Upper lobe of left lung (tissue), 6 donors: ENCODE results near the gene PNKD. TPM values are rescaled to one million over a fixed set of nuclear protein-coding genes. Genes with fewer than 3 reads are reported as not detected.

Experiments
- ATAC-seq, 2 donors: fragments of 200-7000 bp; cut with Tn5 transposase; one replicate each; pipeline ENCODE4 v1.9.1; 2022; ENCODE audit warnings: mild to moderate bottlenecking in 2 of 2, moderate library complexity in 2 of 2; ENCODE audit not compliant: low FRiP score in 2 of 2
- DNase-seq, 2 donors: peaks; one replicate each; pipeline ENCODE4 v3.0.0-alpha.2; 2019 to 2020
- H3K27ac ChIP-seq, 4 donors: fragments of 200-600 bp; sonication (generic); one replicate each; pipeline ENCODE4 v1.5.1; 2016 to 2019
- H3K27me3 ChIP-seq, 4 donors: fragments of 200-600 bp; sonication (generic); one replicate each; pipeline ENCODE4 v1.5.1; 2017 to 2019
- H3K36me3 ChIP-seq, 4 donors: fragments of 200-600 bp; sonication (generic); one replicate each; pipeline ENCODE4 v1.5.1; 2016 to 2019
- H3K4me1 ChIP-seq, 4 donors: fragments of 200-600 bp; sonication (generic); one replicate each; pipeline ENCODE4 v1.5.1; 2018 to 2019
- H3K4me3 ChIP-seq, 4 donors: fragments of 200-600 bp; sonication (generic); one replicate each; pipeline ENCODE4 v1.5.1; 2017 to 2019; ENCODE audit warnings: mild to moderate bottlenecking in 2 of 4, moderate library complexity in 1 of 4
- H3K9me3 ChIP-seq, 4 donors: fragments of 200-600 bp; sonication (generic); one replicate each; pipeline ENCODE4 v1.5.1; 2018 to 2019
- CTCF ChIP-seq, 6 experiments: fragments of 450-650 bp in 4 of 6; fragments of 200-600 bp in 2 of 6; sonication (generic) in 2 of 6; IDR thresholded peaks; one replicate each; pipeline ENCODE4 v1.5.1; 2016 to 2019; ENCODE audit warnings: antibody characterized with exemption in 6 of 6
- EP300 ChIP-seq, 4 donors: sonication (generic); formaldehyde crosslinking; IDR thresholded peaks; one replicate each; pipeline ENCODE4 v1.5.1; 2017; ENCODE audit warnings: antibody characterized with exemption in 4 of 4, control low read depth in 2 of 4
- POLR2A ChIP-seq, 4 donors: fragments of 450-650 bp; IDR thresholded peaks; one replicate each; pipeline ENCODE4 v1.5.1; 2016 to 2017; ENCODE audit warnings: antibody characterized with exemption in 4 of 4, mild to moderate bottlenecking in 2 of 4
- POLR2AphosphoS5 ChIP-seq, 2 donors: sonication (generic); formaldehyde crosslinking; IDR thresholded peaks; one replicate each; pipeline ENCODE4 v1.5.1; 2017; ENCODE audit warnings: antibody characterized with exemption in 2 of 2
- WGBS, 2 donors: methylation state at CpG; one replicate each; pipeline ENCODE4 v1.1.5; 2017 to 2018; 5-methylcytosine and 5-hydroxymethylcytosine counted together
- total RNA-seq, 6 donors: library from RNA; depleted of rRNA in 4 of 6; stranded (reverse); fragments of >200 nt in 4 of 6; gene quantifications; one replicate each; pipeline versions ENCODE4 v1.1.0 to v1.2.1, GENCODE V29; 2016 to 2021
- donor health status: DM: no; HTN: no; CAD: no; lungs with moderate emphysema.
- donor health status: DM: no; HTN: yes; CAD: no; lungs with severe emphysema.

PNKD gene
- total RNA-seq, 6 donors from 2014 or later: 69.8 to 153 (median 87.2) TPM

GRCh38 chr2:218381916-218382366 lies 111.6 kb downstream of the PNKD start, which contains the start of gene SLC11A1:
SLC11A1 (plus strand) TSS chr2:218382273; CDS start chr2:218382369, 96 bp downstream.
- 71 to 84% methylated on average over 12 to 13 of the region's 13 CpGs for WGBS, 2 donors
- TF ChIP-seq POLR2A (IDR thresholded peaks at IDR 0.05) (peak in 3 of 4 donors; percentile 37 to 94 (median 41)), CTCF (IDR thresholded peaks at IDR 0.05) (peak in 1 of 6 experiments; percentile 35), POLR2AphosphoS5 (IDR thresholded peaks at IDR 0.05) (peak; percentile 84 to 92), EP300 (IDR thresholded peaks at IDR 0.05) (peak in 3 of 4 donors; percentile 59 to 93 (median 86))
- Histone ChIP-seq H3K4me1 (peaks cover 0 to 3% (median 2%) of the 10 kb centered on the region in 4 donors), H3K9me3 (no peaks in the 10 kb centered on the region), H3K4me3 (peak within 1 kb of the TSS in 3 of 4 donors; percentile 25 to 54 (median 35)), H3K27ac (peak within 1 kb of the TSS; percentile 84 to 89 (median 86)), H3K27me3 (no peaks in the 10 kb centered on the region), H3K36me3 (no peaks in the 10 kb centered on the region)
- ATAC-seq (peak; percentile 83 to 86), DNase-seq (peak in 1 of 2 donors; percentile 87)

GRCh38 chr2:218382785-218383184 lies 112.5 kb downstream of the PNKD start:
- WGBS, 2 donors: 88 to 93% methylated on average over 5 to 6 of the region's 6 CpGs
- H3K9me3 ChIP-seq: no peaks in the 10 kb centered on the region
- H3K4me3 ChIP-seq: peak overlapping the region in 3 of 4 donors; percentile 25 to 54 (median 35)
- ATAC-seq: no peak
- peaks cover 7 to 12% (median 9%) of the 10 kb centered on the region in 4 donors for H3K4me1 ChIP-seq
- no peak for DNase-seq
- no peak for TF ChIP-seq POLR2A (IDR thresholded peaks at IDR 0.05)
- no peaks in the 10 kb centered on the region for H3K27me3 ChIP-seq
- H3K27ac ChIP-seq: peak overlapping the region; percentile 84 to 89 (median 86)
- no peaks in the 10 kb centered on the region for H3K36me3 ChIP-seq

DNA sequence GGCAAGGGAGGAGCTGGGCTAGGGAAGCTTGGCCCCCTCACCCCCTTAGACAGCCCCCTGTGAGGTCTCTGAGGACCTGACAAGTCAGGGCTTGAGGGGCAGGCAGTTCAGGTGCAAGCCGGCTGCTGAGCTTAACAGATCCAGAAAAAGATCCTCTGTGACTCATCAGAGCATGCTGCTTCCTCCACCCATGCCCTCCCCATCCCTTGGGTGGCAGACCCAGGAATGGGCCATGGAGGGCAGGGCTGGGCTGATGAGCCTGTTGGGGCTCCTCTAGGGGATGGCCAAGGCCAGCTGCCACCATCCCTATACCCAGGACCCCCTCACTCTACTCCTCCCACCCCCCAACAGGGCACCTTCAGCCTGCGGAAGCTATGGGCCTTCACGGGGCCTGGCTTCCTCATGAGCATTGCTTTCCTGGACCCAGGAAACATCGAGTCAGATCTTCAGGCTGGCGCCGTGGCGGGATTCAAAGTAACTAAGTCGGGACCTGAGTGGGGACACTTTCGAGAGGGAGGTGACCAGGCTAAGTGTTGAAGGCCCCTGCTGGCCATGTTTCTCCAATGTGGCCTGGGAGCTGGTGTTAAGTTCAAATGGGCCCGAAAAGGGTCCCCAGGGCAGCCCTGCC lies 113.7 kb downstream of the PNKD start:
- Histone ChIP-seq H3K9me3 (no peaks in the 10 kb centered on the region), H3K36me3 (no peaks in the 10 kb centered on the region), H3K4me3 (peak overlapping the region in 3 of 4 donors; percentile 25 to 54 (median 35)), H3K27me3 (no peaks in the 10 kb centered on the region), H3K4me1 (peaks cover 10 to 15% (median 12%) of the 10 kb centered on the region in 4 donors), H3K27ac (peak overlapping the region; percentile 84 to 89 (median 86))
- WGBS, 2 donors: 85 to 100% methylated on average over 1 to 10 of the region's 10 CpGs
- TF ChIP-seq CTCF (IDR thresholded peaks at IDR 0.05) (no peak), POLR2A (IDR thresholded peaks at IDR 0.05) (peak in 1 of 4 donors; percentile 62), POLR2AphosphoS5 (IDR thresholded peaks at IDR 0.05) (no peak)
- DNase-seq (peak in 1 of 2 donors; percentile 28), ATAC-seq (no peak)

- H3K27me3 ChIP-seq: no peaks in the 10 kb centered on the region
- no peaks in the 10 kb centered on the region for H3K36me3 ChIP-seq
- DNase-seq: no peak
- H3K4me1 ChIP-seq: peaks cover 10 to 15% (median 12%) of the 10 kb centered on the region in 4 donors
- TF ChIP-seq POLR2A (IDR thresholded peaks at IDR 0.05): peak in 1 of 4 donors; percentile 7
- TF ChIP-seq POLR2AphosphoS5 (IDR thresholded peaks at IDR 0.05): no peak
- H3K4me3 ChIP-seq: peak overlapping the region in 3 of 4 donors; percentile 25 to 54 (median 35)
- WGBS, 2 donors: 81 to 88% methylated on average over 6 to 9 of the region's 9 CpGs
- no peaks in the 10 kb centered on the region for H3K9me3 ChIP-seq
- peak overlapping the region in 3 of 4 donors; percentile 84 to 89 (median 88) for H3K27ac ChIP-seq
- no peak for ATAC-seq
These were observed 114.7 kb downstream of the PNKD start for GRCh38 chr2:218384975-218385374.

GRCh38 chr2:218386505-218387368 lies 116.4 kb downstream of the PNKD start:
- H3K9me3 ChIP-seq: no peaks in the 10 kb centered on the region
- no peak for DNase-seq
- peak overlapping the region in 3 of 4 donors; percentile 37 to 56 (median 54) for H3K4me3 ChIP-seq
- peaks cover 0 to 4% (median 0%) of the 10 kb centered on the region in 4 donors for H3K36me3 ChIP-seq
- peaks cover 10 to 15% (median 12%) of the 10 kb centered on the region in 4 donors for H3K4me1 ChIP-seq
- TF ChIP-seq POLR2A (IDR thresholded peaks at IDR 0.05) (no peak), POLR2AphosphoS5 (IDR thresholded peaks at IDR 0.05) (peak in 1 of 2 donors; percentile 5)
- H3K27ac ChIP-seq: peak overlapping the region; percentile 49 to 88 (median 80)
- 77 to 79% methylated on average over 20 to 23 of the region's 23 CpGs for WGBS, 2 donors
- H3K27me3 ChIP-seq: no peaks in the 10 kb centered on the region
- peak in 1 of 2 donors; percentile 75 for ATAC-seq
